OCI-LY3 (cell line): ENCODE results near the gene VTI1A.
A peak's percentile ranks its signal among the peaks of the same experiment; 100 is the strongest.

Source experiments
- H2AFZ ChIP-seq: fragments of 200-600, 300-600 bp; shearing (Covaris generic); 2 replicates; pipeline ENCODE4 v1.6.0; 2014; ENCODE audit warnings: antibody characterized with exemption, low read depth, low read length
- H3K27ac ChIP-seq: fragments of 200-600, 300-600 bp; sonication (generic); 2 replicates; pipeline ENCODE4 v1.5.1; 2014; ENCODE audit warnings: mild to moderate bottlenecking, low read length, moderate library complexity, mixed read lengths
- H3K27me3 ChIP-seq: fragments of 200-600, 300-600 bp; sonication (generic); 2 replicates; pipeline ENCODE4 v1.6.1; 2014; ENCODE audit warnings: low read depth, low read length, mixed read lengths
- H3K36me3 ChIP-seq: fragments of 200-600, 300-600 bp; sonication (generic); replicated peaks from 2 replicates; pipeline ENCODE3; 2014; ENCODE audit warnings: low read depth, low read length, mixed read lengths
- H3K4me1 ChIP-seq: fragments of 300-600, 200-600 bp; sonication (generic); 2 replicates; pipeline ENCODE4 v1.6.1; 2014; ENCODE audit warnings: low read length, mixed read lengths
- H3K4me2 ChIP-seq: fragments of 200-600, 300-600 bp; sonication (generic); 2 replicates; pipeline ENCODE4 v1.6.1; 2014; ENCODE audit warnings: low read length, mixed read lengths
- H3K4me3 ChIP-seq: fragments of 300-600, 200-600 bp; sonication (generic); 2 replicates; pipeline ENCODE4 v1.5.1; 2014; ENCODE audit warnings: antibody characterized with exemption, mild to moderate bottlenecking, low read length, moderate library complexity
- H3K79me2 ChIP-seq: fragments of 300-600, 200-600 bp; shearing (Covaris generic); 2 replicates; pipeline ENCODE4 v1.6.1; 2014; ENCODE audit warnings: mild to moderate bottlenecking, low read length, mixed read lengths
- H3K9ac ChIP-seq: fragments of 300-600, 200-600 bp; shearing (Covaris generic); 2 replicates; pipeline ENCODE4 v1.6.0; 2014; ENCODE audit warnings: mild to moderate bottlenecking, low read length, moderate library complexity
- H3K9me3 ChIP-seq: fragments of 200-600, 300-600 bp; shearing (Covaris generic); 2 replicates; pipeline ENCODE4 v1.6.1; 2014; ENCODE audit warnings: low read length, mixed read lengths; ENCODE audit not compliant: insufficient read depth
- H4K20me1 ChIP-seq: fragments of 200-600, 300-600 bp; sonication (generic); 2 replicates; pipeline ENCODE4 v1.6.1; 2016; ENCODE audit warnings: low read length, mixed read lengths; ENCODE audit not compliant: insufficient read depth
- CTCF ChIP-seq: fragments of 200-600, 300-600 bp; sonication (generic); IDR thresholded peaks from 2 replicates; pipeline ENCODE4 v1.5.1; 2014; ENCODE audit warnings: antibody characterized with exemption, low read length, low read depth
- EZH2phosphoT487 ChIP-seq: fragments of 200-600 bp; shearing (Covaris generic); IDR thresholded peaks from 2 replicates; pipeline ENCODE4 v1.6.1; 2018; ENCODE audit warnings: antibody characterized with exemption, mixed run types, low read depth

Gene VTI1A

GRCh38 chr10:112467541-112468075 lies 20.6 kb downstream of the VTI1A start:
- Histone ChIP-seq H3K79me2 (no peaks in the 10 kb centered on the region), H3K36me3 (peaks cover 11% of the 10 kb centered on the region), H3K4me3 (no peak overlapping the region), H3K27ac (no peak overlapping the region), H3K4me1 (no peaks in the 10 kb centered on the region), H3K4me2 (no peak overlapping the region), H2AFZ (no peak overlapping the region), H3K9me3 (no peaks in the 10 kb centered on the region), H3K9ac (no peak overlapping the region), H4K20me1 (no peaks in the 10 kb centered on the region), H3K27me3 (no peaks in the 10 kb centered on the region)
- TF ChIP-seq CTCF = no peak
- no peak for TF ChIP-seq EZH2phosphoT487

- Histone ChIP-seq H3K27ac (no peak overlapping the region), H3K4me1 (peaks cover 4% of the 10 kb centered on the region), H2AFZ (no peak overlapping the region), H3K4me2 (no peak overlapping the region), H3K9ac (no peak overlapping the region), H3K9me3 (no peaks in the 10 kb centered on the region), H3K27me3 (no peaks in the 10 kb centered on the region), H3K79me2 (no peaks in the 10 kb centered on the region), H3K4me3 (no peak overlapping the region), H4K20me1 (no peaks in the 10 kb centered on the region), H3K36me3 (no peaks in the 10 kb centered on the region)
- peak; percentile 64 for TF ChIP-seq CTCF
- TF ChIP-seq EZH2phosphoT487 = no peak
These were observed 25.0 kb downstream of the VTI1A start for GRCh38 chr10:112471878-112472487.

- Histone ChIP-seq H3K27ac (no peak overlapping the region), H3K4me3 (no peak overlapping the region), H3K4me1 (peaks cover 4% of the 10 kb centered on the region), H3K36me3 (no peaks in the 10 kb centered on the region), H3K9ac (no peak overlapping the region), H3K79me2 (no peaks in the 10 kb centered on the region), H4K20me1 (no peaks in the 10 kb centered on the region), H3K27me3 (no peaks in the 10 kb centered on the region), H2AFZ (no peak overlapping the region), H3K9me3 (no peaks in the 10 kb centered on the region), H3K4me2 (peak overlapping the region; percentile 27; the same call in 1 of the 2 replicates)
- TF ChIP-seq EZH2phosphoT487 (no peak), CTCF (peak; percentile 54)
These were observed 28.7 kb downstream of the VTI1A start for GRCh38 chr10:112475575-112476218.

- H3K4me1 ChIP-seq = no peaks in the 10 kb centered on the region
- no peaks in the 10 kb centered on the region for H3K79me2 ChIP-seq
- TF ChIP-seq EZH2phosphoT487 (no peak), CTCF (no peak)
These were observed 34.6 kb downstream of the VTI1A start for GRCh38 chr10:112481602-112482001.

More at GRCh38 chr10:112481602-112482001, 34.6 kb downstream of the VTI1A start:
- Histone ChIP-seq H4K20me1 (no peaks in the 10 kb centered on the region), H3K27ac (no peak overlapping the region), H3K36me3 (no peaks in the 10 kb centered on the region), H2AFZ (no peak overlapping the region), H3K9me3 (no peaks in the 10 kb centered on the region), H3K4me2 (no peak overlapping the region), H3K9ac (no peak overlapping the region), H3K27me3 (no peaks in the 10 kb centered on the region), H3K4me3 (no peak overlapping the region)
